ENCODE results near the gene COG8. TPM values are rescaled to one million over a fixed set of nuclear protein-coding genes. Genes with fewer than 3 reads are reported as not detected.

The COG8 gene
- total and polyA plus RNA-seq, 2 experiments from 2014 or later: 28.9 to 52.4 TPM

- H3K79me2 ChIP-seq (ENCODE audit: insufficient read depth): peaks cover 87% of the 10 kb centered on the region
- in situ Hi-C loops (cut with MboI): no loop called here
Measured at GRCh38 chr16:69382421-69382820, 43.1 kb upstream of the COG8 start.

GRCh38 chr16:69381231-69381630 is 41.9 kb upstream of the COG8 start:
- in situ Hi-C loops (cut with MboI): no loop called here
- TF ChIP-seq EZH2 (IDR thresholded peaks at IDR 0.05; ENCODE audit: insufficient read depth, poor library complexity, severe bottlenecking) (no peak), EZH2phosphoT487 (IDR thresholded peaks at IDR 0.05; ENCODE audit: insufficient read depth, low read depth) (no peak)
- Histone ChIP-seq H3K79me2 (ENCODE audit: insufficient read depth) (peaks cover 88% of the 10 kb centered on the region), H3K4me1 (ENCODE audit: insufficient read depth) (peaks cover 25% of the 10 kb centered on the region), H3F3A (ENCODE audit: insufficient read depth) (peaks cover 27% of the 10 kb centered on the region; the same call in 1 of the 2 replicates), H3K27ac (no peak overlapping the region), H2AFZ (no peak overlapping the region), H4K20me1 (ENCODE audit: insufficient read depth) (no peaks in the 10 kb centered on the region), H3K9ac (no peak overlapping the region), H3K27me3 (replicated peaks; ENCODE audit: insufficient read depth) (no peaks in the 10 kb centered on the region), H3K9me2 (ENCODE audit: insufficient read depth) (no peaks in the 10 kb centered on the region), H3K4me2 (ENCODE audit: unreplicated experiment) (no peak overlapping the region), H3K9me3 (ENCODE audit: low read depth) (no peaks in the 10 kb centered on the region), H3K36me3 (ENCODE audit: low read depth) (peaks cover 34% of the 10 kb centered on the region), H3K4me3 (no peak overlapping the region)
- WGBS, 2 experiments (ENCODE audit: low coverage in 1 of 2, low lambda C conversion rate in 2 of 2, missing lambda C conversion rate in 2 of 2): 72 to 85% methylated on average over 2 of the region's 2 CpGs
- no peak for DNase-seq

More at GRCh38 chr16:69382421-69382820, 43.1 kb upstream of the COG8 start:
- no peak overlapping the region for H3K9ac ChIP-seq
- no peaks in the 10 kb centered on the region for H3K9me2 ChIP-seq (ENCODE audit: insufficient read depth)
- H3K36me3 ChIP-seq (ENCODE audit: low read depth): peaks cover 30% of the 10 kb centered on the region
- TF ChIP-seq EZH2 (IDR thresholded peaks at IDR 0.05; ENCODE audit: insufficient read depth, poor library complexity, severe bottlenecking): no peak
- H3K27ac ChIP-seq: no peak overlapping the region
- H4K20me1 ChIP-seq (ENCODE audit: insufficient read depth): no peaks in the 10 kb centered on the region
- H3K27me3 ChIP-seq (replicated peaks; ENCODE audit: insufficient read depth): no peaks in the 10 kb centered on the region
- peaks cover 31% of the 10 kb centered on the region for H3K4me1 ChIP-seq (ENCODE audit: insufficient read depth)
- no peak for DNase-seq
- WGBS, 2 experiments (ENCODE audit: low coverage in 1 of 2, low lambda C conversion rate in 2 of 2, missing lambda C conversion rate in 2 of 2): 97 to 98% methylated on average over 2 of the region's 2 CpGs
- H3K4me3 ChIP-seq: no peak overlapping the region
- H3K9me3 ChIP-seq (ENCODE audit: low read depth): no peaks in the 10 kb centered on the region
- no peak overlapping the region for H2AFZ ChIP-seq
- peaks cover 27% of the 10 kb centered on the region; the same call in 1 of the 2 replicates for H3F3A ChIP-seq (ENCODE audit: insufficient read depth)
- H3K4me2 ChIP-seq (ENCODE audit: unreplicated experiment): no peak overlapping the region

- no peaks in the 10 kb centered on the region for H3K9me2 ChIP-seq (ENCODE audit: insufficient read depth)
- H3K27ac ChIP-seq: peak overlapping the region; percentile 40
- in situ Hi-C loops (cut with MboI): no loop called here
Measured at GRCh38 chr16:69378760-69379159, 39.4 kb upstream of the COG8 start.

GRCh38 chr16:69378036-69378435 is 38.7 kb upstream of the COG8 start:
- Histone ChIP-seq H3K9me3 (ENCODE audit: low read depth) (no peaks in the 10 kb centered on the region), H3K4me1 (ENCODE audit: insufficient read depth) (peaks cover 12% of the 10 kb centered on the region), H3K27me3 (replicated peaks; ENCODE audit: insufficient read depth) (no peaks in the 10 kb centered on the region), H3K4me3 (no peak overlapping the region), H3K27ac (no peak overlapping the region), H3K9me2 (ENCODE audit: insufficient read depth) (no peaks in the 10 kb centered on the region), H3F3A (ENCODE audit: insufficient read depth) (peaks cover 21% of the 10 kb centered on the region; the same call in 1 of the 2 replicates), H3K79me2 (ENCODE audit: insufficient read depth) (peaks cover 90% of the 10 kb centered on the region), H4K20me1 (ENCODE audit: insufficient read depth) (no peaks in the 10 kb centered on the region), H3K4me2 (ENCODE audit: unreplicated experiment) (no peak overlapping the region), H3K9ac (no peak overlapping the region), H2AFZ (no peak overlapping the region), H3K36me3 (ENCODE audit: low read depth) (peaks cover 31% of the 10 kb centered on the region)
- 40 to 69% methylated on average over 1 of the region's 1 CpG for WGBS, 2 experiments (ENCODE audit: low coverage in 1 of 2, low lambda C conversion rate in 2 of 2, missing lambda C conversion rate in 2 of 2)
- DNase-seq: no peak
- TF ChIP-seq EZH2phosphoT487 (IDR thresholded peaks at IDR 0.05; ENCODE audit: insufficient read depth, low read depth) (no peak), EZH2 (IDR thresholded peaks at IDR 0.05; ENCODE audit: insufficient read depth, poor library complexity, severe bottlenecking) (no peak)
- in situ Hi-C loops (cut with MboI): no loop called here

More at GRCh38 chr16:69378760-69379159, 39.4 kb upstream of the COG8 start:
- Histone ChIP-seq H3F3A (ENCODE audit: insufficient read depth) (peaks cover 21% of the 10 kb centered on the region; the same call in 1 of the 2 replicates), H3K4me3 (no peak overlapping the region), H3K9me3 (ENCODE audit: low read depth) (no peaks in the 10 kb centered on the region), H3K36me3 (ENCODE audit: low read depth) (peaks cover 36% of the 10 kb centered on the region), H4K20me1 (ENCODE audit: insufficient read depth) (no peaks in the 10 kb centered on the region), H3K4me1 (ENCODE audit: insufficient read depth) (peaks cover 14% of the 10 kb centered on the region), H3K4me2 (ENCODE audit: unreplicated experiment) (peak overlapping the region; percentile 22), H3K79me2 (ENCODE audit: insufficient read depth) (peaks cover 90% of the 10 kb centered on the region), H2AFZ (no peak overlapping the region), H3K27me3 (replicated peaks; ENCODE audit: insufficient read depth) (no peaks in the 10 kb centered on the region), H3K9ac (0 out of 2 replicates have a peak overlapping the region, but pooled peaks have one; percentile 9)
- peak; percentile 31 for DNase-seq
- TF ChIP-seq EZH2 (IDR thresholded peaks at IDR 0.05; ENCODE audit: insufficient read depth, poor library complexity, severe bottlenecking): no peak
- TF ChIP-seq EZH2phosphoT487 (IDR thresholded peaks at IDR 0.05; ENCODE audit: insufficient read depth, low read depth): no peak
- 77 to 81% methylated on average over 1 of the region's 1 CpG for WGBS, 2 experiments (ENCODE audit: low coverage in 1 of 2, low lambda C conversion rate in 2 of 2, missing lambda C conversion rate in 2 of 2)

Data from GM23248 (cell line).